ENCODE measurements around the gene LGMN.
"Not testable (repeated sequence)": the region's sequence is repeated elsewhere in the genome, so short reads cannot be mapped to it uniquely, and the experiment has no call there.

LGMN gene

DNA sequence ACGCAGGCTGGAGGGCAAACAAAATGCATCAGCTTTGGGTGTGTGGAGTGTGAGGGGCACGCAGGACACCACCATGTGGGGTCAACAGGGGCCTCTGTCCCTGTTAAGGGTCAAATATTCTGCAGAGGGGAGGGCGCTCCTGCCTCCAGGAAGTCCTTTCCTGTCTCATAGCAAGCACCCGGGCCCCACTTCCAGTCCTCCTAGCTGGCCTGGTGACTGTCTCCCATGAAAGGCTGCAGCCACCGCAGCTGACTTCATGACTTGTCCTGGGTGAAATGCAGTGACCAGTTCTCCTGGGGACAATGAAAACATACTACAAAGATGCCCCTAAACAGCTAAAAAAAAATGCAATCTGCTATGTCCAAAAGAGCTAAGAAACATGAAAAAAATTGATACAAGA is 53.6 kb downstream of the LGMN start:
- no peak for DNase-seq (ENCODE audit: low read depth in 2 of 2)

DNA sequence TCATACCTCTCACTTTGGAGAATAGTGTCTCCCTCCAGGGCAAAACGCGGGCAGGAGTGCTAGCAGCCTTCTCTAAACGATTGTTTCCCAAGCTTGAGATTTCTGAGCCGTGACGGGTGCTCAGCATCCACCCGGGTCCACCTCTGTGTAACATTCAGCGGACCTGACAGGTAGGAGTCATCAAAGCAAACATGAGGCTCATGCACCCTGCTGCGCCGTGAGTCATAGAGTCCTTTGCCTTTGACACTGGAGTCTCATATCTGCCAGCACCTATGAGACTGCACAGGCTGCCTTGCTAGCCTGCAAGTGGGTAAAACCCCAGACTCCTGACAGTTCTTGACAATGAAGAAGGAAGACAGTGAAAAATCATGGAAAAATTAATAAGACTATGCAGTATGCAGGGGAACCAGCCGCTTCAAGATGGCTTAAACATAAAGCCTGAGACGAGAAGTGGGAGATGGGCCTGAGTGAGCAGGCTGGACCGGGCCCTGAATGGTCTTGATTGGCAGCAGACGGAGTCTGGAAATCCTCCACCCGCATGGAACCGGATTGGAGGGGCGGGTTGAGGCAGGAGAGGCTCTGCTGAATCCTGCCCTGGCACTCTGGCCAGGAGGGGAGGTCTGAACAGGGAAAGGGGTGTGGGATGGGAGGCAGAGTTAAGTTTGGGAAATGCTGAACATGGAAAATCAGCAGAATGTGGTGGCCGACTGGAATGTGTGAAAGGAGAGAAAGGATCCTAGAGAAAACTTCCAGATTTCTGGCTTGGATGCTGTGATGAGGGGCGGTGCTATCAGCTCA is 54.2 kb downstream of the LGMN start:
- DNase-seq (ENCODE audit: low read depth in 2 of 2), result no peak

- DNase-seq (ENCODE audit: low read depth in 2 of 2), result no peak
These were observed 55.6 kb downstream of the LGMN start for GRCh38 chr14:92692822-92693226.

GRCh38 chr14:92690171-92691011 is 58.0 kb downstream of the LGMN start:
- DNase-seq (ENCODE audit: low read depth in 2 of 2), result no peak

- no peak for DNase-seq (ENCODE audit: low read depth in 2 of 2)
These were observed 59.7 kb downstream of the LGMN start for GRCh38 chr14:92688434-92689375.

GRCh38 chr14:92687681-92688433 is 60.6 kb downstream of the LGMN start:
- DNase-seq (ENCODE audit: low read depth in 2 of 2), result no peak

DNA sequence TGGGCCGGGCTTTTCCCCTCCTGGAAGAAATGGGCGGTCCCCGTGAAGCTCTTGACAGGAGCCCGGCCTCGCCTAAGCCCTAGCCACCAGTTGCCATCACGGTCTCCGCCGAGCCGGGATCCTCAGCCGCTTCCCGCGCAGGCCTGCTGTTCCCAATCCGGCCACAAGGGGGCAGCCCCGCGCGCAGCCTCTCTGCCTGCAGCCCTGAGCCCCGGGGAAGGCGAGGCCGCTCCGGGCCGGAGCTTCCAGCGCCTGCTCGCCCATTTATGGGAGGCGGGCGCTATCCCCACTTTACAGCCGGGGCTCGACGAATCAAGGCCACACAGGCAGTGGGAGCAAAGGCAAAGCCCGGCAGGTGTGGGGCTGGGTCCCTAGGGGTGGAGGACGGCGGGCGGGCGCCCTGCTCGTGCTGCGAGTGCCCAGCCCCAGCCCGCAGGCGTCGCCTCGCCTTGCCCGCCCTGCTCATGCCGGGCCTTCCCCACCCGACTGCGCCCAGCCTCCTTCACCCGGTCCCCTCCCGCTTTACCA is 61.5 kb downstream of the LGMN start:
- peak; percentile 43 to 71 for DNase-seq (ENCODE audit: low read depth in 2 of 2)

GRCh38 chr14:92686411-92686899 is 62.0 kb downstream of the LGMN start:
- DNase-seq (ENCODE audit: low read depth in 2 of 2), result no peak

GRCh38 chr14:92685784-92686355 is 62.6 kb downstream of the LGMN start:
- no peak for DNase-seq (ENCODE audit: low read depth in 2 of 2)

DNA sequence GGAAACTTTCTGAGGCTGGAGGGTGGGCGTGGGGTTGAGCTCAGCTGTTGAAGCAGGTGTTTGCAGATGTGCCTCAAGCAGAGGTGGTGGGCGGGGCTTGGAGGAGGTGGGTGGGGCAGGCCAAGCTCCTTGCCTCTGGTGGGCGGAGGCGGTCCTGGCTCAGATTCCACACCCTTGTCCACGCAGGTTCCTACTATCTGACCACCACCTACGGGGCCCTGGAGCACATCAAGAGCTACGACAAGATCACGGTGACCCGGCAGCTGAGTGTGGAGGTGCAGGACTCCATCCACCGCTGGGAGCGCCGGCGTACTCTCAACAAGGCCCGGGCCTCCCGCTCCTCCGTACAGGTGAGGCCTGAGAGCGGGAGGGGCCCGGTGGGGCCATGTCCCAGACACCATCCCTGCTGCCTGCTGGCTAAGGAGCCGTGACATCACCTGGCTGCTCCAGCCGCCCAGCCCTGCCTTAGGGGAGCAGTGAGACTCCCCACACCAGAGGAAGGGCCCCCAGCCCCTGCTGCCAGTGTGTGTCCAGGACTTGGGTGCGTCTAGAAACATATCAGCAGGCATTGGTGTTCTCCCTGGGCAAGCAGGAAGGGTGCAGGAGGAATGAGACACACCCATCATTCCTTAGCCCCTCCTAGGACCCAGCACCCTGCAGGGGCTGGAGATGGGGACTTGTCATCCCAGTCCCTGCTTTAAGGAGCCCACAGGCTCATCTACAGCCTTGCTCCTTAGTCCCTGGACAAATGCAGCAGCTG is 63.4 kb downstream of the LGMN start:
- DNase-seq (ENCODE audit: low read depth in 2 of 2), result no peak

- no peak for DNase-seq (ENCODE audit: low read depth in 2 of 2)
These were observed 65.4 kb downstream of the LGMN start for GRCh38 chr14:92683041-92683440.

- peak; percentile 62 to 64 for DNase-seq (ENCODE audit: low read depth in 2 of 2)
These were observed 67.4 kb downstream of the LGMN start for GRCh38 chr14:92680781-92681650.

DNA sequence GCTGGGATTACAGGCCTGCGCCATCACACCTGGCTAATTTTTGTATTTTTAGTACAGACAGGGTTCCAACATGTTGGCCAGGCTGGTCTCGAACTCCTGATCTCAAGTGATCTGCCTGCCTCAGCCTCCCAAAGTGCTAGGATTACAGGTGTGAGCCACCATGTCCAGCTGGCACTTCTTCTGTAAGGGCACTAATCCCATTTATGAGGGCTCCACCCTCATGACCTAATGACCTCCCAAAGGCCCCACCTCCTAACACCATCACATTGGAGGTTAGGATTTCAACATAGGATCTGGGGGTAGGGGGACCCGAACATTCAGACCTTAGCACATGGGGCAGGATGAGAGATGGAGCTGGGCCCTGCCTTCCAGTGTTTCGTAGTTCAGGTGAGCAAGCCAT is 68.1 kb downstream of the LGMN start:
- not testable (repeated sequence) for DNase-seq (ENCODE audit: low read depth in 2 of 2)

DNA sequence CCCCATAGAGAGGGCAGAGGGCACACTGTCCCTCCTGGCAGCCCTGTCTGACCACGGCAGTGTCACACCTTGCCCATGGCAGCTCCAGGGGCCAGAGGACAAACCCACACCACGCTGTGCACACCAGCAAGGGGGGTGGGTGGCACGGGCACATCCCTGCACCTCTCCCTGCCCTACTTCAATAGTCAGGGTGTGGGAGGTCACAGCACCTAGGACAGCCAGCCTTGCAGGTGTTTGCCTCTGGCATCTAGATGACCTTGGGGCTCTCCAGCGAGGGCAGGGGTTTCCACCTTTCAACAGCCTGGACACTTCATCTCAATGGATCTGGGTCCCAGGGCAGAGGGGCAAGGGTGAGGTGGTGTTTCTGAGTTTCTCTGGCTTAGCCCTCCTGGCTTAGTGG is 69.2 kb downstream of the LGMN start:
- DNase-seq (ENCODE audit: low read depth in 2 of 2), result no peak

GRCh38 chr14:92678766-92679165 is 69.7 kb downstream of the LGMN start:
- no peak for DNase-seq (ENCODE audit: low read depth in 2 of 2)

DNA sequence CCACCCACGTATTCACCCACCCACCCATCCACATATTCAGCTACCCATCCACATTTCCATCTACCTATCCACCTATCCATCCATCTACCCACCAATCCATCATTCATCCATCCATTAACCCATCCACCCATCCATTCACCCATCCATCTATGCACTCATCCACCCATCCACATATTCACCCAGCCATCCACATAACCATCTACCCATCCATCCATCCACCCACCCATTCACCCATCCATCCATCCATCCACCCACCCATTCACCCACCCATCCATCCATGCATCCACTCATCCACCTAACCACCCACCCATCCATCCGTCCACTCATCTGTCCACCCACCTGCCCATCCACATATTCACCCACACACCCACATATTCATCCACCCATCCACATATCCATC is 70.5 kb downstream of the LGMN start:
- no peak for DNase-seq (ENCODE audit: low read depth in 2 of 2)

- DNase-seq (ENCODE audit: low read depth in 2 of 2), result peak; percentile 38 to 52
These were observed 71.2 kb downstream of the LGMN start for GRCh38 chr14:92677087-92677668.

DNA sequence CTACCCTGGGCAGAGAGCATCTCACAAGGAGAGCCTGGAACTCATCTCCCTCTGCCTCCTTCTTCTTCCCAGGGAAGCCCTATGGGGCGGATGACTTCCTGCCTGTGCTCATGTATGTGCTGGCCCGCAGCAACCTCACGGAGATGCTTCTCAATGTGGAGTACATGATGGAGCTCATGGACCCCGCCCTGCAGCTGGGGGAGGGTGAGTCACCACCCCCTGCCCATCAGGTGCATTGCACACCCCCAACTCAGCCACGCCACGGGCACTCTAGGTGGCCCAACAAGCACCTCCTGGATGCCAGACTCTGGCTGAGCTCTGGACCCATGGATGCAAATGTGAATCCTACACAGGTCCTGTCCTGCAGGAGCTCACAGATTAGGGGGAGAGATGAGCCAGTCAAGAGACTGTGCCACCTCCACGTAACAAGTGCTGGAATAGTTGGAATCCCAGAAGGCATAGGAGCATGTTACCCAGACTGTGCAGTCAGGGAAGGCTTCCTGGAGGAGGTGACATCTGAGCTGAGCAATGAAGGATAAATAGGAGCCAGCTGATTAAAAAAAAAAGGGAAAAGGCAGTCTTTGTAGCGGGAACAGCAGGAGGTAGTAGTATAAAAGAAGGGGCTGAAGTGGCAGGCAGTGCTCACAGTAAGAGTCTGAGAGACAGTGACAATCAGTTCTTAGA is 71.9 kb downstream of the LGMN start:
- no peak for DNase-seq (ENCODE audit: low read depth in 2 of 2)

Data from activated CD4-positive, alpha-beta T cell treated with anti-CD3 and anti-CD28 coated beads for 24 hours (primary cell).